ENCODE data around the gene SNAI1.

The SNAI1 gene

DNA sequence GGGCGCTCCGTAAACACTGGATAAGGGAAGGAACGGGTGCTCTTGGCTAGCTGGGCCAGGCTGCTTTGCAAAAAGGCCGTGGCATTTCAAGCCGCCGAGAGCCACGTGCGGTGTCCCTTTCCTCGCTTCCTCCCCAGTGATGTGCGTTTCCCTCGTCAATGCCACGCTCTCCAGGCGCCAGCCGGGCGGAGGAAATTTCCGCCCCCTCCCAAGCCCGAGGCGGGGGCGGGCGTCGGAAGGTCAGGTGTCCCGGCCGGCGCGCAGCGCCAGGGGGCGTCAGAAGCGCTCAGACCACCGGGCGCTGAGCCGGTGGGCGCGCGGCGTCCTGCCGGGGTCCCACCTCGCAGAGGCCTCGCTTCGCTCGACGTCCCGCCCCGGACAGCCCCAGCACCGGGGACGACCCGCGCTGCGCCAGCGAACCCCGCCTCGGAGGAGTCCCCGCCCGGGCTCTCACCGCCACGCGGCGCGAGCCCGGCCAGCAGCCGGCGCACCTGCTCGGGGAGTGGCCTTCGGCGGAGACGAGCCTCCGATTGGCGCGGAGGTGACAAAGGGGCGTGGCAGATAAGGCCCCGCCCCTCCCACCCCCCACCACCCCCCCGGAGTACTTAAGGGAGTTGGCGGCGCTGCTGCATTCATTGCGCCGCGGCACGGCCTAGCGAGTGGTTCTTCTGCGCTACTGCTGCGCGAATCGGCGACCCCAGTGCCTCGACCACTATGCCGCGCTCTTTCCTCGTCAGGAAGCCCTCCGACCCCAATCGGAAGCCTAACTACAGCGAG is at the start of gene SNAI1:
SNAI1 (plus strand) TSS at position 635 of the 777 bp plus-strand sequence; CDS start at position 715, 80 bp downstream.
- TF ChIP-seq, protein P1, sequence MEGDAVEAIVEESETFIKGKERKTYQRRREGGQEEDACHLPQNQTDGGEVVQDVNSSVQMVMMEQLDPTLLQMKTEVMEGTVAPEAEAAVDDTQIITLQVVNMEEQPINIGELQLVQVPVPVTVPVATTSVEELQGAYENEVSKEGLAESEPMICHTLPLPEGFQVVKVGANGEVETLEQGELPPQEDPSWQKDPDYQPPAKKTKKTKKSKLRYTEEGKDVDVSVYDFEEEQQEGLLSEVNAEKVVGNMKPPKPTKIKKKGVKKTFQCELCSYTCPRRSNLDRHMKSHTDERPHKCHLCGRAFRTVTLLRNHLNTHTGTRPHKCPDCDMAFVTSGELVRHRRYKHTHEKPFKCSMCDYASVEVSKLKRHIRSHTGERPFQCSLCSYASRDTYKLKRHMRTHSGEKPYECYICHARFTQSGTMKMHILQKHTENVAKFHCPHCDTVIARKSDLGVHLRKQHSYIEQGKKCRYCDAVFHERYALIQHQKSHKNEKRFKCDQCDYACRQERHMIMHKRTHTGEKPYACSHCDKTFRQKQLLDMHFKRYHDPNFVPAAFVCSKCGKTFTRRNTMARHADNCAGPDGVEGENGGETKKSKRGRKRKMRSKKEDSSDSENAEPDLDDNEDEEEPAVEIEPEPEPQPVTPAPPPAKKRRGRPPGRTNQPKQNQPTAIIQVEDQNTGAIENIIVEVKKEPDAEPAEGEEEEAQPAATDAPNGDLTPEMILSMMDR (conservative IDR thresholded peaks at IDR 0.05; ENCODE audit: control insufficient read depth, insufficient read depth, low read depth, low read length) = no peak
- DNase-seq (ENCODE audit: low read depth) = peak; percentile 76
- peak within 1 kb of the TSS; percentile 78 for H3K4me3 ChIP-seq (ENCODE audit: control insufficient read depth, low read depth, low read length)

DNA sequence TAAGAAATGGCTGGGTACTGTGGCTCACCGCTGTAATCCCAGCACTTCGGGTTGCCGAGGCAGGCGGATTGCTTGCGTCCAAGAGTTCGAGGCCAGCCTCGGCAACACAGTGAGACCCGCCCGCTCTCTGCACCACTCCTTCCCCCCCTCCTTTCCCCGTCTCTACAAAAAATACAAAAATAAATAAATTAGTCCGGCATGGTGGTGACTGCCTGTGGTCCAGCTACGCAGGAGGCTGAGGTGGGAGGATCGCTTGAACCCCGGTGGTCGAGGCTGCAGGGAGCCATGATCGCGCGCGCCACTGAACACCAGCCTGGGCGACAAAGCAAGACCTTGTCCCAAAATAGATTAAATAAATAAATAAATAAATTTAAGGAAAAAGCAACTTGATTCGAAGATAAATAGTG is 47.0 kb upstream of the SNAI1 start:
- DNase-seq (ENCODE audit: low read depth) = no peak
- H3K4me3 ChIP-seq (ENCODE audit: control insufficient read depth, low read depth, low read length) = peak overlapping the region; percentile 60
- TF ChIP-seq, protein P1 (conservative IDR thresholded peaks at IDR 0.05; ENCODE audit: control insufficient read depth, insufficient read depth, low read depth, low read length) = no peak

DNA sequence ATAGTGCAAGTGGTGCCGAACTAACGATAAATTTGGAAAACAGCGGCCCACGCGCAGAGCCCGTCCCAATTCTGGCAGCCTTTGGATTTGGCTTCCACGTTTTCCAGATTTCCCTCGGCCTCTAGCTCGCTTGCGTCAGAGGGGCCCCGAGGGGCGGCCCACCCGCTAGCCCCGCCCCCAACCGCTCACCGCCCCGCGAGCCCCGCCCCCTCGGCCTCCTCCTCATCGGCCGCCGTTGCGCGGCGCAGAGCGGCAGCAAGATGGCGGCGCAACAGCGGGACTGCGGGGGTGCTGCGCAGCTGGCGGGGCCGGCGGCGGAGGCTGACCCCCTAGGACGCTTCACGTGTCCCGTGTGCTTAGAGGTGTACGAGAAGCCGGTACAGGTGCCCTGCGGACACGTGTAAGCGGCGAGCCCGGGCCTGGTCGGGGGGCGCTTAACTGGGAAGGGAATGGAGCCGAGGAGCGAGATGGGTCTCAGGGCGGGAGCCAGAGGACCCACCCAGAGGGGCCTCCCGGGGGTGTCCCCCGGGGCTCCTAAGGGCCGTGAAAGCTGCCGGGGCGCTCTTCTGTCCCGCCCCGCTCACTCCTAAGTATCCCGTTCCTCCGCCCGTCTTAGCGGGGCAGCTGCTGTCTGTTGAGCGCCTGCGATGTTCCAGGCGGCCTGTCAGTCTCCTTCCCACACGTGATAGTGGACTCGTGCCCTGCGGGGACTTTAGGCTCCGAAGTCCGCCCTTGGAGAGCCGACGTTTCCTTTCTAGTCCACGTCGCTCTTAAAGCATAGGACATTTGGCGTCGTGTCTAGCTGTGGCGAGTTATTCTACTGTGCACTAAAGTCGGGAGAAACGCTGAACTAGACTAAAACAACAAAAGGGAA is 46.4 kb upstream of the SNAI1 start, which contains the start of gene RNF114:
RNF114 (plus strand) TSS at position 245 of the 874 bp plus-strand sequence; CDS start at position 261, 16 bp downstream.
- peak within 1 kb of the TSS; percentile 77 for H3K4me3 ChIP-seq (ENCODE audit: control insufficient read depth, low read depth, low read length)
- TF ChIP-seq, protein P1 (conservative IDR thresholded peaks at IDR 0.05; ENCODE audit: control insufficient read depth, insufficient read depth, low read depth, low read length) = no peak
- DNase-seq (ENCODE audit: low read depth) = peak; percentile 90

DNA sequence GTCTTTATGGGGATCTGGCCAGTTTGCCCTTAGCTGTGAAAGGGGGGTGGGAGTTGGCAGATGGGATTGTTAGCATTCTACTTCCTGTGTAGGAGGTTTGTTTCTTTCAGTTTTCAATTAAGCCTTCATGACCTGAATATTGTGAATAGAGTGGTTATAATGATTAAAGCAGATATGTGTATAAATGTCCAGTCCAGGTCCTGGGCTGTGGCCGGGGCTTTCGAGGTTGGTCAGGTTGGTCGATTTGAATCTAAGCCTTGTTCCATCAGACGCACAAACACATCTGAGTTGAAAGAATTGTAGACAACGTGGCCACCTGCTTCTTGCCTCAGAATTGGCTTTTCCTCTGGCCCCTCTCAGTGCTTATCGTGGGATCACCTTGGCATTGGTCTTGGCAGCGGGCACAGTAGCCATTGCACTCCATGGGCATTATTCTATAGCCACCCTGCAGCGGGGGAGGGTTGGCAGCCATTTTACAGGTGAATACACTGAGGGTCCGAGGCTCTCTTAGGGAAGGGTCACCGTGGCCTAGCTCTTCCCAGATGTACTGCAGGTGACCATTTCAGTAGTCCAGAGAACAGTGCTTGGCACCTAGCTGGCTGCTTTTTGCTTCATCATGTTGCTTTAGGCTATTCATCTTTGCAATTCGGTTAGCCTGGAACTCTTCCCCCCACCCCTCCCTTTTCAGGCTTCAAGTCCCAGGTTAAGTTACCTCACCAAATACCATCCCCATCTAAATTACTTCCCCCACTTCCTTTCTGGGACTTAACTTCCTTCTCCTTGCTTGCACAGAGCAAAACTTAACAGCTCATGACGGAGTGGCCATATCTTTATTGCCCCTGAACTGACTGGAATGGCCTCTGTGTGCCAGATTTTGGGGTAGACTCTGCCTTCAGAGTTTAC is 45.5 kb upstream of the SNAI1 start:
- TF ChIP-seq, protein P1 (conservative IDR thresholded peaks at IDR 0.05; ENCODE audit: control insufficient read depth, insufficient read depth, low read depth, low read length) = no peak
- DNase-seq (ENCODE audit: low read depth) = no peak
- H3K4me3 ChIP-seq (ENCODE audit: control insufficient read depth, low read depth, low read length) = peak overlapping the region; percentile 77

DNA sequence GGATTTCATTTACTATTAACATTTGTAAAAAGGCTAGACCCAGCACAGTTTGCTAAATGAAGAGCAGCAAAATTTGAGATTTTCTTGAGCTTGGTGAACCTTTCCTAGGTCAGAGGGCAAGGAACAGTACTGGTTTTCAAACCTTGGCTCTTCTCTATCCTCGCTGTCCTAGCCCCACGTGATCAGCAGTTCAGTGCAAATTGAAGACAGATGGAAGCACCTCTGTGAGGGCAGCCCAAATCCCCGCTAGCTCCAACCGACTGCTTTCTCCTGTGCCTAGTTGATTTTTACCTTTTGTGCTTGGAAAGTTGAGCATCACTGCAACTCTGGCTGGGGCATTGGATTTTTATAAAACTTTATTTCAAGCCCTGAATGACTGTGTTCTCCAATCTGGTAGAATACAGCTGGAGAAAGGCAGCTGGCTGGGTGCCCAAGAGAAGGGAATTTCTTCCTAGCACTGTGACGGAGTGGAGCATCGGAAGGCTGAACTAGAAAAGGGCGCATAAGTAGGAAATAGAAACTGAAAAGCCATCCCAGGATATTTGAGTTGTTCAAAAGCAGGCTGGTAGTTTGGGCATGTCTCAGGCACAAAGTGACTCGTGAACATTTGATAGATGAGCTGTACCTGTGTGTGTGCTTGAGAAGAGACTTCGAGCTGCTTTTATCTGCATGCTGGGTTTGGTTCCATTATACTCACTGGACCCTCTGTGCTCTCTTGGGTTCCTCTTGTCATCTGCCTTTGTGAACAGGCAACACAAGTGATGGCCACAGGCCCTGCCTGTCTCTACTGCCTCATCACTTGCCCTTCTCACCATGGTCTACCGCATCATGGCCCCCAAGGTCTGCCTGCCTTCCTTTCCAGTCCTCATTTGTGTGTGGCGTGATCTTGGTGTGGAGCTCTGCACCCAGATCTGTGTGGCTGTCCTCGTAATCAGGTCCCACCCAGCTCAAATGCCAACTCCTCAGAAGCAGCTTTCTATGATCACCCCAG is 44.3 kb upstream of the SNAI1 start:
- peak overlapping the region; percentile 77 for H3K4me3 ChIP-seq (ENCODE audit: control insufficient read depth, low read depth, low read length)
- TF ChIP-seq, protein P1 (conservative IDR thresholded peaks at IDR 0.05; ENCODE audit: control insufficient read depth, insufficient read depth, low read depth, low read length) = no peak
- DNase-seq (ENCODE audit: low read depth) = peak; percentile 79
